Measurements from ENCODE around the gene CDC42BPA.
"Not testable (repeated sequence)": the region's sequence is repeated elsewhere in the genome, so short reads cannot be mapped to it uniquely, and the experiment has no call there.

The CDC42BPA gene, protein sequence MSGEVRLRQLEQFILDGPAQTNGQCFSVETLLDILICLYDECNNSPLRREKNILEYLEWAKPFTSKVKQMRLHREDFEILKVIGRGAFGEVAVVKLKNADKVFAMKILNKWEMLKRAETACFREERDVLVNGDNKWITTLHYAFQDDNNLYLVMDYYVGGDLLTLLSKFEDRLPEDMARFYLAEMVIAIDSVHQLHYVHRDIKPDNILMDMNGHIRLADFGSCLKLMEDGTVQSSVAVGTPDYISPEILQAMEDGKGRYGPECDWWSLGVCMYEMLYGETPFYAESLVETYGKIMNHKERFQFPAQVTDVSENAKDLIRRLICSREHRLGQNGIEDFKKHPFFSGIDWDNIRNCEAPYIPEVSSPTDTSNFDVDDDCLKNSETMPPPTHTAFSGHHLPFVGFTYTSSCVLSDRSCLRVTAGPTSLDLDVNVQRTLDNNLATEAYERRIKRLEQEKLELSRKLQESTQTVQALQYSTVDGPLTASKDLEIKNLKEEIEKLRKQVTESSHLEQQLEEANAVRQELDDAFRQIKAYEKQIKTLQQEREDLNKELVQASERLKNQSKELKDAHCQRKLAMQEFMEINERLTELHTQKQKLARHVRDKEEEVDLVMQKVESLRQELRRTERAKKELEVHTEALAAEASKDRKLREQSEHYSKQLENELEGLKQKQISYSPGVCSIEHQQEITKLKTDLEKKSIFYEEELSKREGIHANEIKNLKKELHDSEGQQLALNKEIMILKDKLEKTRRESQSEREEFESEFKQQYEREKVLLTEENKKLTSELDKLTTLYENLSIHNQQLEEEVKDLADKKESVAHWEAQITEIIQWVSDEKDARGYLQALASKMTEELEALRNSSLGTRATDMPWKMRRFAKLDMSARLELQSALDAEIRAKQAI (N-terminal part only)

DNA sequence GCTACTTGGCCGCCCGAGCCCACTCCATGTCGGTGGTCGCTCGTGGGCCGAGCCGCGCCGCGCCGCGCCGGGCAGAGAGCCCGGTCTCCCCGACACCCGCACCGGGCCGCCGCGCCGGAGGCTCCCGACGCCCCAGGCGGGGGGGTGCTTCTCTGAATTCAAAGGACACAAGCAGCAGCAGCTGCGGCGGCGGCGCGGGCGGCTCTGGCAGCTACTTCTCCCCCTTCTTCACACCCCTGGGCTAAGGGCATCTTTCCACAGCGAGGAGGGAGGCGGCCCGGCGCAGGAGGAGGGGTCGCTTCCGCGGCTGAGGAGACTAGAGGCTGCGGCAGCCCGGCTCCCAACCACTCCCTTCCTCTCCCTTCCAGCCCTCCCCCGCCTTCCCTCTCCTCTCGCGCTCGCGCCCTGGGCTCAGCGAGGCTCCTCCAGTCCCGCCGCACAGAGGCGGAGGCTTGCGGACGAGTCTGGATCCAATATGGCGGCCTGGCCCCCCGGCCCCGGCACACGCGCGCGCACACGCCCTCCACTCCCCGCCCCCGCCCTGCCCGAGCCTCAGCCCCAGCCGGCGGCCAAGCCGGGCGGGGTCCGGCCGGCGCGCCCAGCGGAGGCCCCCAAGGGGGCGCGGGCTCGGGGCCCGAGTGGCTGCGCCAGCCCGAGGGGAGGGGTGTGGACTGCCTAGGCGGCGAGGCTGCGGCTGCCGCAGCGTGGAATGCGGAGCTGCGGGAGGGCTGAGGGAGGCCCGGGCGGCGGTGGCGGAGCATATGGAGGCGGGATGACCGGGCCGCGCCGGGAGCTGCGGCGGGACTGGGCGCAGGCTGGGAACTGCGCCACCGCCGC, at the start of gene CDC42BPA:
Gene CDC42BPA (minus strand): TSS at position 477 of the 837 bp plus-strand sequence. CDS start 1,310 bp downstream, outside the sequence.
- peak; percentile 29 for DNase-seq

DNA sequence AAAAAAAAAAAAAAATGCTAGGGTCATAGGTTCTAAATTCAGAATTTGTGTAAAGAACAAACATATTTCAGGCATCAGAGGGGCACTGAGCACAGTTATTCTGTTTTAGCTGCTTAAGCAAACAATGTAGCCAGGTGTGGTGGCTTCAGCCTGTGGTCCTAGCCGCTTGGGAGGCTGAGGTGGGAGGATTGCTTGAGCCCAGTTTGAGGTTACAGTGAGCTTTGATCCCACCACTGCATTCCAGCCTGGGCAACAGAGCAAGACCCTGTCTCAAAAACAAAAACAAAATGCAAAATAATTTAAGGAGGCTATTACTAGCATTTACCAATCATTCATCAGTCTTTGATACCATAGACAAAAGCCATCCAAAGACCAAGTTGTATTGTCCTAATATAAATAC, 49.7 kb upstream of the CDC42BPA start:
- no peak for DNase-seq

DNA sequence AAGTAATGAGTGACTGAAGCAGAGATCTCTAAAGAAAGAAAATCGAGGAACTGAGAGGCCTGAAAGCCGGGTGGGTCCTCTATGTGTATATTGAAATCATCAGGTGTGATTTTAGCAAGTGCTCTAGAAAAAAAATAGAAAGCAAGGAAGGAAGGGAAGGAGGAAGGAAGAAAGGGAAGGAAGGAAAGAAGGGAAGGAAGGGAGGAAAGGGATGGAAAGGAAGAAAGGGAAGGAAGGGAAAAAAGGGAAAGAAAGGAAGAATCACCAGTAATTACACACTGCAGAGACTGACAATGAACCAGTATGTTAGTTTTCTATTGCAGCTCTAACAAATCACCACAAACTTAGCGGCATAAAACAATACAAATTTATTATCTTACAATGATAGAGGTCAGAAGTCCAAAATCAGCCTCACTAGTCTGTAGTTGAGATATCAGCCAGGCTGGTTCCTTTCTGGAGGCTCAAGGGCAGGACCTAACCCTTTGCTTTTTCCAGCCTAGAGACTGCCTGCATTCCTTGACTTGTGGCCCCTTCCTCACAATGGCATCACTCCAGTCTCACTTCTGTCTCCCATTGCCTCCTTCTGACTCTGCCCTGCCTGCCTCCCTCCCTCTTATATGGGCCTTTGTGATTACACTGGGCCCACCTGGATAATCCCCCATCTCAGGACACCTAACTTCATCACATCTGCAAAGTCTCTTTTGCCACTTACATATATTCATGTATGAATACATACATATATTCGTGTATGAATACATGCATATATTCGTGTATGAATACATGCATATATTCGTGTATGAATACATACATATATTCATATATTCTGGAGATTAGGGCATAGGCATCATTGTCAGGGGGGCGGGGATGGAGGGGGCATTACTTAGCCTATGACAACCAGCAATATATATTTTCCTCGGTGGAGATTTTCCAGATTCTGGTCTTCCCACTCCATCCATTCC, 47.5 kb upstream of the CDC42BPA start:
- DNase-seq, result no peak

DNA sequence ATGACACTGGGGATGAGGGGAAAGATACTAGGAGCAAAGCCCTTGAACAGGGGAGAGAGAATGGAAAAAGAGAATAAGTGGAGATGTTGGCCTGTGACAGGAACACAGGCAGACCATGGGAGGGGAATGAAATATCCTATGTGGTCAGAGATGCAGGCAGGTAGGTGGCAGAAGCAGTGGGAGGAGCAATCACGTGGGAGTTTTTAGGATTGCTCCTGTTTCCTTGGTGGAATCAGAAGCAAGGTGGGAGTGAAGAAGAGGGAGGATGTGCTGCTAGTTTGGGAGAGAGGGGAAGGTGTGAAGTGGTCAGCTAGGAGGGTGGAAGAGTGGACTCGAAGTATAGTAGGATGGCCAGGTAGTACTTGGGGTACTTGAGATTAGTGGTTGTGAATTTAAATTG, 46.4 kb upstream of the CDC42BPA start:
- no peak for DNase-seq

DNA sequence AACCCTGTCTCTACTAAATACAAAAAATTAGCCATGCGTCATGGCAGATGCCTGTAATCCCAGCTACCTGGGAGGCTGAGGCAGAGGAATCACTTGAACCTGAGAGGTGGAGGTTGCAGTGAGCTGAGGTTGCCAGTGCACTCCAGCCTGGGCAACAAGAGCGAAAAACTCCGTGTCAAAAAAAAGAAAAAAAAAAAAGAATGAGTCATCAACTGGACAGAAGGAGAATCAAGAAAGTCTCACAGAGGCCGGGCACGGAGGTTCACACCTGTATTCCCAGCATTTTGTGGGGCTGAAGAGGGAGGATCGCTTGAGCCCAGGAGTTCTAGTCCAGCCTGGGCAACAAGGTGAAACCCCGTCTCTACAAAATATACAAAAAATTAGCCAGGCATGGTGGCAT, 45.5 kb upstream of the CDC42BPA start:
- DNase-seq, result no peak

DNA sequence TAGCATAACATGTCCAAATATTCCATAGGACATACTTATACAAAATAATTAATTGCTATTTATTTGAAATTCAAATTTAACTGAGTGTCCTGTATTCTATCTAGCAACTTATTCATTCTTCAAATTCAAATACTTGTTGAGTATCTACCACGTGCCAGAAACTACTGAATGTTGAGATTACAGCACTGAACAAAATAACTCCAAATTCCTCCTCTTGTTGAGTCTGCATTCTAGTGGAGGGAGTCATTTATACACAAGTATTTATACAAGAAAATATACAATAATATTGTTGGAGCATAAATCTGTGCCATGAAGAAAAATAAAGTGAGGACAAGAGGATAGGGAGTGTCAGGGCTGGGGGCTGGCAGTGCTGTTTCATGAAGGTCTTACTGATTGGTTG, 43.7 kb upstream of the CDC42BPA start:
- no peak for DNase-seq

DNA sequence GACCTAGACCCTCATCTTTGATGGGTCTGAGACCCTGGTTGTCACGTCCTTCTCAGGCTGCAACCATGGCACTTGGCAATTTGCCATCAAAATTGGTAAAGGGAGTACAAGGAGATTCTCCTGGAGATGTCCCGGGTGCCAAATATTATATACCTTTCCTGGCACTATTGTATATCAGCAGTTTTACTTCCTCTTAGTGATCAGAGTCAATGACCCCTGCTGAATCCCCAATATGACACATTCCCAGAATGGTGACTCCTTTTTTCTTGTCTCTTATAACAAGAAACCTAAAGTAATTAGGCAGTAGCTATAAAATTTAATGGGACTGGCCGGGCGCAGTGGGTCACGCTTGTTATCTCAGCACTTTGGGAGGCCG, 39.6 kb upstream of the CDC42BPA start:
- DNase-seq, result no peak

DNA sequence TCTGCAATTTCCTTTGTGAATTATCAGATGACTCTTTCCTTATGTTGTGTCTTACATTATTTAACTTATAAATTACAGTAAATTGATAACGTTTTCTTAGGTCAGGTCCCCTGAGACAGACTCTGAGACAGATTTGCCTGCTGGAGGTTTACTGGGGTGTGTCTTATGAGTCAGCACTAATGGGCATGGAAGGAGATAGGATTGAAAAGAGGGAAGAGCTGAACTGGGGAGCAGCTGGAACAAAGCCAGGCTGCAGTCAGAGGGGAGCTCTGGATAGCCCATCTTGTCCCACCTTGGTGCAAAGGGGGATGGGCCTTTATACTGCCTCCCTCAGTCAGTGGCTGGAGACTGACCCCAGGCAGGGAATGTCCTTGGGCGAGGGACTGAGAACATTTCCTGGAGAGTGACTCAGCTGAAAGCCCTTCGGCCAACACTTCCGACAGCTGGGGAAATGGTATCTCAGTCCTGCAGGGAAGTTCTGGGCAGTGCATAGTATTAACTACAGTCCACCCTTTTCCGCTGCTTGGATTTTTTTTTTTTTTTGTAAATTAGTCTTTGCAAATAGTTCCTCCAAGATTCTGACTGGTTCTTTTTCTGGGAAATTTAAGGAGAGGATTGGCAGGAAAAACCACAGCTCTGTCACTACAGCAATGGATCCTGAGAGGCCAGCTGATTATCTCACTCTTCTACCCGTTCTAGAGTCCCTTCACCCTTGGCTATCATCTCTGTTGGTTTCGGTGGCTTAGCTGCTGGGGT, 39.1 kb upstream of the CDC42BPA start:
- no peak for DNase-seq

DNA sequence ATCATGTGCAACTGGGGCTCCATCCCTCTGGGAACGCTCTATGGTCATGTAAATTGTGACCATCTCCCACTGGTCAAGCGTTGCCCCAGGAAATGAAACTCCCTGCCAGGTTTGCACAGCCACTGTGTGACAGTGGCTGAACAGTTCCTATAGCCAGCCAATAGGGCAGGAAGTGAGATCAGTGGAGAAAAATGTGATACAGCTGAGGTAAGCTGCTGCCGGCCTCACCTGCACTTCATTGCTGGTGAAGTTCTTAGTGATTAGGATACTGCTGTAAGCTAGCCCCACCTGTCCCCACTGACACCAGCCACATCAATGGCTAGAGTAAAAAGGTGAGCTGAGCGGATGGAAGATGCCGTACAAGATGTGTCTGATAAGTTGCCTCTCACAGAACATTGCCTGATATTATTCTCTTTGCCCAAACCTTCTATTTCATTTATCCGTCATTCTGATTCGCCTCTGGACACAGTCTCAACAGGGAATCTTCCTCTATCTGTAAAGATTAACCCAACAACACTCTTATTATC, 38.4 kb upstream of the CDC42BPA start:
- DNase-seq, result no peak

DNA sequence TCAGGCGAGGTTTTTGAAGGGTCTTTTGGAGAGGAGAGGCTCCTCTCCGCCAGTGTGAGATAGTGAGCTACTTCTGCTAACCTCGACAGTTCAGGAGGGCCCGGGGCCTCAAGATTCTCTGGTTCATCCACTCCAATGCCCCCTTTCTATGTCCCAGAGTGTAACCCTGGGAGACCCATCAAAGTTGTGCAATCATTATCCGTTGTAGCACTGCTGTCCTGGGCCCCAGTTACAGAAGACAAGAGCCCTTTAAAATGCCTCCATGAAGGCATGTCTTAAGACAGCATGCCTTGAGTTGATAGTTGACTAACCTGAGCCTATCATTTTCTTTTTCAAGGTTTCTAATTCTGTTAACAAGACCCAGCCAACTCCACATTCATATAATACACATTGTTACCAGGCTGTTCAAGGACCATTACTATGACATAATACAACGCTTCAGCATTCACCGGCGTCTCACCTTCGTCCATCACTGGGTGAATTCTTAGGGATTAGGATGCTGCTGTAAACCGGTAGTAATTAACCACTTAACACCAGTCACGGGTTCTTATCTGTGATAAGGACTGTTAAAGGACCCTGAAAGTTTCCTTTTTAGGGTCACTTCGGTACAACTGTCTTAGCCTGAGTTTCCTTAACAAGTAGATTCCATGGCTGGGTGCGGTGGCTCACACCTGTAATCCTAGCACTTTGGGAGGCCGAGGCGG, 37.4 kb upstream of the CDC42BPA start:
- no peak for DNase-seq

DNA sequence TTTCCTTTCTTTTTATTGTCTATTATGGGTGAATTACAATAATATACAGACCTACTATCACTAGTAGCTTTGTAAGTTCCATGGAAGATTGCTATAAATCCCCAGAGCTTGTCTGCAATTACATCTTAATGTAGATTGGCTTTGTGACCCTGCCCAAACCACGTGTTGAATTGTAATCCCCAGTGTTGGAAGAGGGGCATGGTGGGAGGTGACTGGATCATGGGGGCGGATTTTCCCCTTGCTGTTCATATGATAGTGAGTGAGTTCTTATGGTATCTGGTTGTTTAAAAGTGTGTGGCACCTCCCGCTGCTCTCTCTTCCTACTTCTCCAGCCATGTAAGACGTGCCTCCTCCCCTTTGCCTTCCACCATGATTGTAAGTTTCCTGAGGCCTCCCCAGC, 34.9 kb upstream of the CDC42BPA start:
- DNase-seq, result no peak

DNA sequence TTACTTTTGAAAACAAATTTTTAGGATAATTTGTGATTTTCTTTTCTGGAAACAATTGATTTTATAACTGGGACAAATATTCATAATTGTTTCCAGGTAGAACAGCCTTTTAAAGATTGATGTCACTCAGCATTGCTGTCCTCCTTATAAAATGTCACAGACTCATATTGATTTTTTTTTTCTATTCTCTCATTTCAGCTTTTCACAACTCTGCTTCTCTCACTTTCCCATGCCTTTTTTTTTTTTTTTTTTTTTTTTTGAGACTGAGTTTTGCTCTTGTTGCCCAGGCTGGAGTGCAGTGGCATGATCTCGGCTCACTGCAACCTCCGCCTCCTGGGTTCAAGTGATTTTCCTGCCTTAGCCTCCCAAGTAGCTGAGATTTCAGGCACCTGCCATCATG, 33.9 kb upstream of the CDC42BPA start:
- not testable (repeated sequence) for DNase-seq

DNA sequence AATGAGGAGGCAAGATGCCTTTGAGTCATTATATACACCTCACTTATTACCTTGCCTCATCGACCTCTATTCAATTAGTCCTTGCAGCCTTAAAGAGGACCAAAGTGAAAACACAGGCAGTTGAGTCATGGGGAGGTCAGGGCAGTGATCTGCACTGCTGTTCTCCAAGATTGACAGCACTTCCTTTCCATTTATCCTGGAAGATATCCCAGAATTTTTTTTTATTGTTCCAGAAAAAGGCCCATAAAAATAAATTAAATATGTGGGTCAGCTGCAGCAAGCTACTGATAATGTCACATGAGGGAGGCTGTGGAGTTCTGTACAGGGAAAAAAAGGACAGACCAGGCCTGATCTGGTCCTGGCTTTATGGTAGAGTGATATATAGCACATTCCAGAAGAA, 33.2 kb upstream of the CDC42BPA start:
- DNase-seq, result no peak

DNA sequence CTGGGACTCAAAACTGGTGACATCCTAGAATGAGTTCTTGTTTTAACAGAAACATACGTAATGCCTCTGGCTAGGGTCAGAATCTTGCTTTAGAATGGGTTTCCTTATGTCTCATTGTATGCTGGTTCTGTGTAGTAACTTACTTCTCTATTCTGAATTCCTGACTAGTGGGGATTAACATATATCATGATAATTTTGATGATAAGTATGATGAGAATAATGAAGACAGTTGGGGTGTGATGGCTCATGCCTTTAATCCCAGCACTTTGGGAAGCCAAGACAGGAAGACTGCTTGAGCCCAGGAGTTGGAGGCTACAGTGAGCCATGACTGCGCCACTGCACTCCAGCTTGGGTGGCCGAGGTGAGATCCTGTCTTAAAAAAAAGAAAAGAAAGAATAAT, 31.7 kb upstream of the CDC42BPA start:
- no peak for DNase-seq

DNA sequence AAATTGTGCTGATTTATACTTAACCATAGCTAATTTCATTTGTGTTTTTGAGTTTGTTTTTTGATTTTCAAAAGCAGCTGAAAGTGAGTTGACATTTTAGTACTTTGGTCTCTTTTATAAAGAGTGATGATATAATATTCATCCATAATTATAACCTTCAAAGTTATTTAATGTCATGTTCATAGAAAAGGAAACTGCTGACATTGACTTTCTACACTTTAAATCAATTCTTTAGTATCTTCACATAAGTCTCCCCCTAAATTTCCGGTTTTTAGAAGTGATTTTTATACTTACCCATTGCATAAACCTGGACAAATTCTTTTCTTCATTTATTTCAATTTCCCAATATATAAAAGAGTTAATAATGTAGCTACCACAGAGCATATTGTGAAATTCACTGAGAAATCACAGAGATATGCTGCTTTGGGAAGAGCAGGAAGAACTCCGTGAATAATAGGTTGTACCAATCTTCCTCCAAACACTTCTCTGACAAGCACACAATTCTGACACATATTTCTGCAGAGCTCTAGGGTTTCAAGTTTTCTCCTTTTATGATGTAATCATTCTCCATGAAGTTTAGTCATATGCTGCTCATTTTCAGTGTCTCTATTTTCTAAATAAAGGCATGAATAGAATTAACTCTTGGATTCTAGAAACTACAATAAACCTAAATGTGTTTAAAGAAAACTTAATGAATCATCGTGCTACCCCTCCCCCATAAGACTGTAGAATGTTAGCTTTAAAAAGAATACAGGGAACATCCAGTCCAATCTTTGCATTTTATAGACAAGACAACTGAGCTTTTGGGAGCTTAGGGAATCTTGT, 25.6 kb upstream of the CDC42BPA start:
- no peak for DNase-seq

DNA sequence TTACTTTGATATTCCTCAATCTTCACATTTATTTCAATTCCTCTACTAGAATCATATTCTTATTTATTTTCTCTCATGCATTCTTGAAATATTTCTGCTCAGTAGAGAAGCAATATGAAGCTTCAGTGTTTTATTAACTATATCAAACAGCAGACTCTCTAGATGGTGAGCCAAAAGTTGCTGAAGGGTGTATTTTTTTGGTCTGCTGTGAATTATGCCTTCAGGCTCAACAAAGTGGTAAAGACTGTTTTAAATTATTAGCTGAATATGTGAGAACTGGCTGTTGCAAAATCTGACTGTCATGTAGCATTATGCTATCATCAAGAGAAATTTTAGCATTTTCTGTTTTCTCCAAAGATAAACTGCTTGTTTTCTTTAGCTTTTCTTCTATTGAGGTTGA, 24.9 kb upstream of the CDC42BPA start:
- DNase-seq, result no peak

DNA sequence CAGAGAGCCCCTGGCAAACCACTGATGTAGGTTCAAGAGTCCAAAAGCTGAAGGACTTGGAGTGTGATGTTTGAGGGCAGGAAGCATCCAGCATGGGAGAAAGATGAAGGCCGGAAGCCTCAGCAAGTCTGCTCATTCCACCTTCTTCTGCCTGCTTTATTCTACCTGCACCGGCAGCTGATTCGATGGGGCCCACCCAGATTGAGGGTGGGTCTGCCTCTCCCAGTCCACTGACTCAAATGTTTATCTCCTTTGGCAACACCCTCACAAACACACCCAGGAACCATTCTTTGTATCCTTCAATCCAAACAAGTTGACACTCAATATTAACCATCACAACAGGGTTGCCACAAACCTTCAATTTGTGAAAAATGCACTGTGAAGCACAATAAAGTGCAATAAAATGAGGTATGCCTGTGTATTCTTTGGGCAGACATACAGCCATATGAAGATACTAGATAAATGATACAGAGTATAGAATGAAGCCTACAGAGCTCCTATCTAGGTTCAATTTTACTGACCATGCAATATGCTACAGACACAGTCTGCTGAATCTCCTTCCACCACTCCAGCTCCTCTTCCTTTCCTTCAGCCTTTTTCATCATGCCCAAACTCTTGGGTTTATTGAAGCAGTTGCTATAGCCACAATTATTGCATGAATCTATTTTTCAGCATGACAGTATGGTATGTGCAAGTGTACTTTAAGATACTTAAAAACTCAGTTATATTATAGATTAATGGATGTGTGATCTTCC, 24.0 kb upstream of the CDC42BPA start:
- no peak for DNase-seq

DNA sequence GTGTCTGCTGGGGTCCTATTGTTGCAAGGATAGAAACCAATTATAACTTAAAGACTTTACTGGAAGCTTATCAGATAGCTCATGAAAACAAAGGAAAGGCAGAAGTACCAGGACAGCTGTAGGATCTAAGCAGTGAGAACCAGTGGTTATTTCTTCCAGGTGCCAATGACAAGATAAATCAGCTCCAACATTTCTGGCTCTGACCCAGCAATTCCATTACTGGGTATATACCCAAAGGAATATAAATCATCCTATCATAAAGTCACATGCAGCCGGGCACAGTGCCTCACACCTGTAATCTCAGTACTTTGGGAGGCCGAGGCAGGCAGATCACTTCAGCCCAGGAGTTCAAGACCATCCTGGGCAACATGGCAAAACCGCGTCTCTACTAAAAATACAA, 17.8 kb upstream of the CDC42BPA start:
- DNase-seq, result not testable (repeated sequence)

Data from activated T-cell treated with anti-CD3 and anti-CD28 coated beads, Interleukin-2, amount 50 U/mL, for 1 hour (primary cell).